ENCODE data around the gene ORC3. TPM values are rescaled to one million over a fixed set of nuclear protein-coding genes. Genes with fewer than 3 reads are reported as not detected.

The ORC3 gene
- total RNA-seq, 1 donor from 2014 or later = 16.7 TPM

- no peaks in the 10 kb centered on the region for H3K9me3 Mint-ChIP-seq (ENCODE audit: low read depth)
- no peak for TF ChIP-seq CTCF (IDR thresholded peaks at IDR 0.05)
- peaks cover 8% of the 10 kb centered on the region for H3K4me1 Mint-ChIP-seq (ENCODE audit: low read depth)
- no peak overlapping the region for H3K4me3 Mint-ChIP-seq (ENCODE audit: unreplicated experiment)
- H3K27ac Mint-ChIP-seq (ENCODE audit: unreplicated experiment) = no peak overlapping the region
- no peaks in the 10 kb centered on the region for H3K27me3 Mint-ChIP-seq (ENCODE audit: low read depth)
- H3K36me3 Mint-ChIP-seq (ENCODE audit: low read depth) = peaks cover 25% of the 10 kb centered on the region
- DNase-seq (ENCODE audit: low spot score) = no peak
These were observed 45.5 kb upstream of the ORC3 start for GRCh38 chr6:87544474-87544735.

GRCh38 chr6:87551799-87552198 lies 38.1 kb upstream of the ORC3 start:
- DNase-seq (ENCODE audit: low spot score) = no peak
- Mint-ChIP-seq H3K36me3 (ENCODE audit: low read depth) (peaks cover 14% of the 10 kb centered on the region), H3K27me3 (ENCODE audit: low read depth) (no peaks in the 10 kb centered on the region), H3K4me1 (ENCODE audit: low read depth) (peaks cover 4% of the 10 kb centered on the region), H3K4me3 (ENCODE audit: unreplicated experiment) (no peak overlapping the region), H3K9me3 (ENCODE audit: low read depth) (no peaks in the 10 kb centered on the region), H3K27ac (ENCODE audit: unreplicated experiment) (no peak overlapping the region)
- no peak for TF ChIP-seq CTCF (IDR thresholded peaks at IDR 0.05)

- Mint-ChIP-seq H3K4me3 (ENCODE audit: unreplicated experiment) (no peak overlapping the region), H3K27ac (ENCODE audit: unreplicated experiment) (no peak overlapping the region), H3K9me3 (ENCODE audit: low read depth) (no peaks in the 10 kb centered on the region), H3K4me1 (ENCODE audit: low read depth) (peaks cover 4% of the 10 kb centered on the region), H3K27me3 (ENCODE audit: low read depth) (no peaks in the 10 kb centered on the region), H3K36me3 (ENCODE audit: low read depth) (peaks cover 16% of the 10 kb centered on the region)
- TF ChIP-seq CTCF (IDR thresholded peaks at IDR 0.05) = no peak
- DNase-seq (ENCODE audit: low spot score) = no peak
These were observed 36.7 kb upstream of the ORC3 start for GRCh38 chr6:87553159-87553765.

GRCh38 chr6:87555506-87555905 lies 34.4 kb upstream of the ORC3 start:
- Mint-ChIP-seq H3K27me3 (ENCODE audit: low read depth) (no peaks in the 10 kb centered on the region), H3K4me1 (ENCODE audit: low read depth) (peaks cover 4% of the 10 kb centered on the region), H3K9me3 (ENCODE audit: low read depth) (no peaks in the 10 kb centered on the region), H3K36me3 (ENCODE audit: low read depth) (peaks cover 12% of the 10 kb centered on the region), H3K4me3 (ENCODE audit: unreplicated experiment) (no peak overlapping the region), H3K27ac (ENCODE audit: unreplicated experiment) (peak overlapping the region; percentile 6)
- no peak for TF ChIP-seq CTCF (IDR thresholded peaks at IDR 0.05)
- DNase-seq (ENCODE audit: low spot score) = no peak

- no peak for TF ChIP-seq CTCF (IDR thresholded peaks at IDR 0.05)
- no peaks in the 10 kb centered on the region for H3K9me3 Mint-ChIP-seq (ENCODE audit: low read depth)
- H3K36me3 Mint-ChIP-seq (ENCODE audit: low read depth) = peaks cover 15% of the 10 kb centered on the region
- H3K4me1 Mint-ChIP-seq (ENCODE audit: low read depth) = peaks cover 7% of the 10 kb centered on the region
- DNase-seq (ENCODE audit: low spot score) = no peak
- no peaks in the 10 kb centered on the region for H3K27me3 Mint-ChIP-seq (ENCODE audit: low read depth)
- H3K27ac Mint-ChIP-seq (ENCODE audit: unreplicated experiment) = no peak overlapping the region
- H3K4me3 Mint-ChIP-seq (ENCODE audit: unreplicated experiment) = no peak overlapping the region
These were observed 31.5 kb upstream of the ORC3 start for GRCh38 chr6:87558446-87558845.

All from chondrocyte (in vitro differentiated cells).